Endodermal cell (in vitro differentiated cells): ENCODE results near the gene MPZL3. TPM values are rescaled to one million over a fixed set of nuclear protein-coding genes. Genes with fewer than 3 reads are reported as not detected.
A peak's percentile ranks its signal among the peaks of the same experiment; 100 is the strongest.

ENCODE experiments used
- DNase-seq: peaks from one replicate; pipeline ENCODE4 v3.0.0-alpha.2; 2017
- H3K27ac ChIP-seq: 2 replicates; pipeline ENCODE4 v1.5.1; 2013; ENCODE audit warnings: mild to moderate bottlenecking, low read depth, low read length, moderate library complexity
- H3K27me3 ChIP-seq: 2 replicates; pipeline ENCODE4 v1.6.1; 2013; ENCODE audit warnings: mild to moderate bottlenecking, low read length, moderate library complexity; ENCODE audit not compliant: insufficient read depth, control insufficient read depth, poor library complexity, severe bottlenecking
- H3K36me3 ChIP-seq: 2 replicates; pipeline ENCODE4 v1.7.0; 2013; ENCODE audit warnings: mild to moderate bottlenecking, low read length, moderate library complexity; ENCODE audit not compliant: control insufficient read depth, insufficient read depth
- H3K4me1 ChIP-seq: one replicate; pipeline ENCODE4 v1.7.0; 2013; ENCODE audit warnings: low read length; ENCODE audit not compliant: control insufficient read depth, insufficient read depth
- H3K4me3 ChIP-seq: 2 replicates; pipeline ENCODE4 v1.5.1; 2013; ENCODE audit warnings: mild to moderate bottlenecking, low read length, moderate library complexity
- H3K9ac ChIP-seq: 2 replicates; pipeline ENCODE4 v1.6.1; 2013; ENCODE audit warnings: mild to moderate bottlenecking, low read length, moderate library complexity; ENCODE audit not compliant: poor library complexity, severe bottlenecking; ENCODE audit errors: extremely low read depth
- H3K9me3 ChIP-seq: 2 replicates; pipeline ENCODE4 v1.6.1; 2013; ENCODE audit warnings: mild to moderate bottlenecking, low read length, moderate library complexity; ENCODE audit not compliant: control insufficient read depth
- H3K27ac Mint-ChIP-seq: 2 replicates; pipeline ENCODE4 v1.8.0; 2020; ENCODE audit warnings: mixed read lengths
- H3K27me3 Mint-ChIP-seq: 2 replicates; pipeline ENCODE4 v1.8.0; 2021; ENCODE audit warnings: mild to moderate bottlenecking, mixed read lengths; ENCODE audit not compliant: insufficient read depth
- H3K36me3 Mint-ChIP-seq: 2 replicates; pipeline ENCODE4 v1.8.0; 2020; ENCODE audit warnings: low read depth, mixed read lengths
- H3K4me1 Mint-ChIP-seq: 2 replicates; pipeline ENCODE4 v1.8.0; 2020; ENCODE audit warnings: mixed read lengths
- H3K4me3 Mint-ChIP-seq: 2 replicates; pipeline ENCODE4 v1.8.0; 2020; ENCODE audit warnings: mild to moderate bottlenecking, moderate library complexity, mixed read lengths
- H3K9me3 Mint-ChIP-seq: 2 replicates; pipeline ENCODE4 v1.8.0; 2020; ENCODE audit warnings: mild to moderate bottlenecking, mixed read lengths
- CTCF ChIP-seq: fragments of 200-600 bp; sonication (generic); conservative IDR thresholded peaks from 2 replicates; pipeline ENCODE4 v1.5.0; 2021; ENCODE audit warnings: antibody characterized with exemption, mild to moderate bottlenecking
- WGBS, 2 experiments: methylation state at CpG; one replicate each; pipeline versions ENCODE4 v1.1.5 to v1.1.7; 2013; ENCODE audit warnings: missing lambda C conversion rate in 2 of 2, mixed read lengths in 1 of 2; ENCODE audit not compliant: insufficient coverage in 1 of 2, insufficient read length in 1 of 2; 5-methylcytosine and 5-hydroxymethylcytosine counted together
- total RNA-seq, 2 donors: library from RNA; stranded (reverse); fragmentation: NEBNext Ultra II Directional in 1 of 2; extraction: Animal tissue kit (Norgen Biotek cat#: 25700) in 1 of 2; gene quantifications; 2 replicates in 1 of 2; 3 replicates in 1 of 2; pipeline ENCODE4 v1.2.1, GENCODE V29; 2021

The MPZL3 gene
- total RNA-seq, 2 donors from 2014 or later = 4.1 to 5.7 TPM

- Histone ChIP-seq H3K9me3 (no peaks in the 10 kb centered on the region), H3K4me3 (no peak overlapping the region), H3K4me1 (peaks cover 6% of the 10 kb centered on the region), H3K27ac (no peak overlapping the region), H3K27me3 (peaks cover 31% of the 10 kb centered on the region), H3K9ac (no peak overlapping the region), H3K36me3 (no peaks in the 10 kb centered on the region)
- 91 to 95% methylated on average over 9 of the region's 9 CpGs for WGBS, 2 experiments
- no peaks in the 10 kb centered on the region for H3K36me3 Mint-ChIP-seq
- no peak overlapping the region for H3K4me3 Mint-ChIP-seq
- H3K27ac Mint-ChIP-seq = no peak overlapping the region
- no peaks in the 10 kb centered on the region for H3K9me3 Mint-ChIP-seq
- TF ChIP-seq CTCF = no peak
- DNase-seq = no peak
- H3K27me3 Mint-ChIP-seq = peaks cover 20% of the 10 kb centered on the region
- peaks cover 10% of the 10 kb centered on the region for H3K4me1 Mint-ChIP-seq
These were observed 46.4 kb downstream of the MPZL3 start for GRCh38 chr11:118205606-118206378.

GRCh38 chr11:118202599-118203422, 49.4 kb downstream of the MPZL3 start:
- peaks cover 36% of the 10 kb centered on the region for H3K27me3 ChIP-seq
- H3K9ac ChIP-seq = no peak overlapping the region
- peaks cover 15% of the 10 kb centered on the region for H3K4me1 Mint-ChIP-seq
- H3K27ac ChIP-seq = no peak overlapping the region
- H3K4me1 ChIP-seq = peaks cover 9% of the 10 kb centered on the region
- no peak overlapping the region for H3K27ac Mint-ChIP-seq
- peak overlapping the region; percentile 31 for H3K4me3 ChIP-seq
- no peaks in the 10 kb centered on the region for H3K9me3 ChIP-seq
- no peak for DNase-seq
- TF ChIP-seq CTCF = no peak
- H3K4me3 Mint-ChIP-seq = no peak overlapping the region
- H3K36me3 Mint-ChIP-seq = no peaks in the 10 kb centered on the region
- 85 to 89% methylated on average over 5 to 7 of the region's 7 CpGs for WGBS, 2 experiments
- H3K36me3 ChIP-seq = no peaks in the 10 kb centered on the region
- H3K27me3 Mint-ChIP-seq = peaks cover 15% of the 10 kb centered on the region
- H3K9me3 Mint-ChIP-seq = no peaks in the 10 kb centered on the region

- DNase-seq = no peak
- Histone ChIP-seq H3K4me1 (peaks cover 14% of the 10 kb centered on the region), H3K9ac (no peak overlapping the region), H3K9me3 (no peaks in the 10 kb centered on the region), H3K27me3 (peaks cover 36% of the 10 kb centered on the region), H3K36me3 (no peaks in the 10 kb centered on the region), H3K27ac (no peak overlapping the region), H3K4me3 (no peak overlapping the region)
- no peak overlapping the region for H3K4me3 Mint-ChIP-seq
- no peaks in the 10 kb centered on the region for H3K36me3 Mint-ChIP-seq
- H3K27ac Mint-ChIP-seq = no peak overlapping the region
- peaks cover 15% of the 10 kb centered on the region for H3K27me3 Mint-ChIP-seq
- no peak for TF ChIP-seq CTCF
- 85 to 100% methylated on average over 2 of the region's 2 CpGs for WGBS, 2 experiments
- no peaks in the 10 kb centered on the region for H3K9me3 Mint-ChIP-seq
- peaks cover 22% of the 10 kb centered on the region for H3K4me1 Mint-ChIP-seq
These were observed 50.2 kb downstream of the MPZL3 start for GRCh38 chr11:118201966-118202365.
